Activated CD4-positive, alpha-beta T cell treated with anti-CD3 and anti-CD28 coated beads for 36 hours (primary cell): ENCODE results near the gene RAD21L1. TPM values are rescaled to one million over a fixed set of nuclear protein-coding genes. Genes with fewer than 3 reads are reported as not detected.

ENCODE experiments used
- ATAC-seq: fragments of 200-7000 bp; cut with Tn5 transposase; one replicate; pipeline ENCODE4 v1.10.0; 2021; ENCODE audit warnings: mild to moderate bottlenecking, moderate library complexity
- CTCF ChIA-PET: fragments of 350-600 bp; sonication (Branson Sonifier 250); formaldehyde crosslinking; loops from one replicate; lab custom pipeline; 2021; ENCODE audit warnings: antibody characterized with exemption; lab: Charles Lee
- POLR2A ChIA-PET: fragments of 350-600 bp; sonication (Branson Sonifier 250); formaldehyde crosslinking; loops from one replicate; lab custom pipeline; 2021; ENCODE audit warnings: antibody characterized with exemption, inconsistent platforms; lab: Charles Lee
- DNase-seq: peaks from one replicate; pipeline ENCODE4 v3.0.0-alpha.2; 2020
- H3K27ac Mint-ChIP-seq: one replicate; pipeline ENCODE4 v1.8.0; 2021; ENCODE audit warnings: mixed read lengths
- H3K27me3 Mint-ChIP-seq: one replicate; pipeline ENCODE4 v1.8.0; 2021; ENCODE audit warnings: mixed read lengths
- H3K36me3 Mint-ChIP-seq: one replicate; pipeline ENCODE4 v1.8.0; 2021; ENCODE audit warnings: low read depth, mixed read lengths
- H3K4me1 Mint-ChIP-seq: one replicate; pipeline ENCODE4 v1.8.0; 2021; ENCODE audit warnings: mixed read lengths
- H3K4me3 Mint-ChIP-seq: one replicate; pipeline ENCODE4 v1.8.0; 2021; ENCODE audit warnings: mild to moderate bottlenecking, moderate library complexity, mixed read lengths
- H3K9me3 Mint-ChIP-seq: one replicate; pipeline ENCODE4 v1.8.0; 2021; ENCODE audit warnings: low read depth, mixed read lengths
- intact Hi-C, 2 experiments: fragments of 100-400 bp; cut with DNase I in 1 of 2; cut with micrococcal nuclease in 1 of 2; formaldehyde crosslinking; loops; one replicate each; pipeline versions ENCODE4 v1.14.2 to v1.15.1; 2022 to 2024; cut with DNase I, micrococcal nuclease
- total RNA-seq, 2 experiments: library from RNA; stranded (reverse); gene quantifications; one replicate each; pipeline ENCODE4 v1.2.3, GENCODE V29; 2021

RAD21L1 gene
- total RNA-seq, 2 experiments from 2014 or later, result 0.32 TPM; not detected in 1

DNA sequence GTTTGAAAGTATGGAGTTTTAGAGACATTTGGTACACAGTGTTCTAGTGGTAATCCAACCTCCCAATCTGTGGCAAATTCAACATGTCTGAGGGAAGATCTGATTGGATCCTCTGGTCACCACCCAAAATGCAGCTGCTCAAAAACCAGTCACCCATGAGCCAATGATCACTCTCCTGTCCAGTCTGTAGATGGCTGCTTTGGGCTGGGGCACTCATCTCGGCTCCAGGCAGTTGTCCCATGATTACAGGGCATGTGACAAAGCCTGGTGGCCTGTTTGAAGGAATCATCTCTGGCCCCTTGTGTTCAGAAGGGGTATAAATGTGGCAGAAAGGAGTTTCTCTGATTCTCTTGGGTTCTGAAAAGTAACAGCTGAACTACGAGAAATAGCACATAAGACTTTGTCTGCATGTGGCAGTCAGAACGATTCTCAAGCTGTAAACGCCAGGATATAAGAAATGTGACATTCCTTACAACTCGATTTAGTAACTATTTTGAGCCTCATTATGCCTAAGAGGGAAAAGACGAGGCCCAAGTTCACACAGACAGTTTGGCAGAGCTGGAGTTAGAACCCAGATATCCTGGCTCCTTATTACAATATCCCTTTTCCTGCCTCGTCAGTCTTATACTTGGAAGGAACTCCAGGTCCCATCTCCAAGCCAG lies 26.5 kb upstream of the RAD21L1 start:
- H3K4me1 Mint-ChIP-seq, result peaks cover 3% of the 10 kb centered on the region
- intact Hi-C loops, result no loop called here
- H3K4me3 Mint-ChIP-seq, result no peak overlapping the region
- no peak for ATAC-seq
- no peaks in the 10 kb centered on the region for H3K9me3 Mint-ChIP-seq
- no peak for DNase-seq
- no peaks in the 10 kb centered on the region for H3K27me3 Mint-ChIP-seq
- H3K36me3 Mint-ChIP-seq, result no peaks in the 10 kb centered on the region
- CTCF ChIA-PET, result interaction anchor here (1.2 to 1.4 kb wide), 2 partner anchors 12 to 14 kb away, joined by 3 to 4 read pairs; no protein-coding TSS in a partner anchor
- POLR2A ChIA-PET, result interaction anchor here (0.6 kb wide), 1 partner anchor 49 kb away, joined by 3 read pairs; no protein-coding TSS in a partner anchor
- no peak overlapping the region for H3K27ac Mint-ChIP-seq

DNA sequence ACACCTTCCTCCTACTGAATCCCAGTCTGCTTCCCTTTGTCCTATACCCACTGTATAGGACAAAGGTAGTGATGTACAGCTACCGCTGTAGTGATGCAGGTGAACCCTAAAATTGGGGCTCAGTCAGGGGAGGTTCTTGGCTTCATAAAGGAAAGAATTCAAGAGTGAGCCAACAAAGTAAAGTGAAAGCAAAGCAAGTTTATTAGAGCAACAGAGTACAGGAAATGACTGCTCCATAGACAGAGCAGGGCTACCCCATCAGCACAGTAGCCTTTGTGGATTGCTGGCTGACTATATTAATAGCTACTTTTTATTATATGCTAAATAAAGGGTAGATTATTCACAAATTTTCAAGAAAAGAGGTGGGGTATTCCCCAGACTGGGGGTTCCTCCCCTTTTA lies 25.9 kb upstream of the RAD21L1 start:
- POLR2A ChIA-PET, result interaction anchor here (0.6 kb wide), 1 partner anchor 49 kb away, joined by 3 read pairs; no protein-coding TSS in a partner anchor

DNA sequence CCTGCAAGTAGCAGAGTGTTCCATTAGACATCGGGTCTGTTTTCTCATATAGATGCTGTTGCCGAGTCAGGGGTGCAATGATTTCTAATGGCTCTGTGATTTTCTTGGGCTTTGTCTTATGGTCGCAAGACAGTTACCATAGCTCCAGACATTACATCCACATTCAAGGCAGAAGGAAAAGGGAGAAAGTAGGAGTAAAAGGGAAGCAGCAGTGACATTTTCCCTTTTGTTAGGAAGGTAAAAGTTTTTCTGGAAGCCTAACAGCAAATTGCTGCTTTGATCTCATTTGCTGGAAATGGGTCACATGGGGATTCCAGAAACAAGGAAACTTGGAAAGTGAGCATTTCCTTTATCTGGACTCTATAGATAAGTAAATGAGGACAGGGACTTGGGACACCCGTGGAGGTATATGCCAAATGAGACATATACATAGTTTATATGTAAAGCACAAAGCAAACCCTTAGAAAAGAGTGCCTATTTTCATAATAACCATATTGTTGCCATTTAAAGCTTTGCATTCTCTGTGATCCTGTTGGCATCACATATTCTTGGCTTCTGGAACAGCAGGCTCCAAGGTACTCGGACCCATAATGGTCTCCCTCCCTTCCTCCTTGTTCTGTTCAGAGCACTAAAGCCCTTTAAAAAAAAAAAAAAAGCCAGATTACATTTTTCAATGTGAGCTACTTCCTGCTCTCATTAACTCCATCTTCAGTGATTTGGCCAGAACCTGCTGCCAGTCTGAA lies 22.9 kb upstream of the RAD21L1 start, which contains the start of gene C20orf202:
TSS of gene C20orf202 (plus strand) at position 693 of the 743 bp plus-strand sequence. CDS start 132 bp downstream, outside the sequence.
- DNase-seq, result no peak
- H3K9me3 Mint-ChIP-seq, result no peaks in the 10 kb centered on the region
- H3K27ac Mint-ChIP-seq, result no peak within 1 kb of the TSS
- no peak for ATAC-seq
- ChIA-PET CTCF (interaction anchor here (1.0 kb wide), 1 partner anchor 10 kb away, joined by 6 read pairs; no protein-coding TSS in a partner anchor), POLR2A (interaction anchor here (1.0 kb wide), 1 partner anchor 32 kb away, joined by 3 read pairs; no protein-coding TSS in a partner anchor)
- intact Hi-C loops, result no loop called here
- H3K4me3 Mint-ChIP-seq, result no peak within 1 kb of the TSS
- H3K27me3 Mint-ChIP-seq, result no peaks in the 10 kb centered on the region
- no peaks in the 10 kb centered on the region for H3K36me3 Mint-ChIP-seq
- peaks cover 3% of the 10 kb centered on the region for H3K4me1 Mint-ChIP-seq

More for the DNA sequence above, 25.9 kb upstream of the RAD21L1 start:
- Mint-ChIP-seq H3K36me3 (no peaks in the 10 kb centered on the region), H3K27me3 (no peaks in the 10 kb centered on the region), H3K4me3 (no peak overlapping the region), H3K4me1 (peaks cover 3% of the 10 kb centered on the region), H3K27ac (no peak overlapping the region), H3K9me3 (no peaks in the 10 kb centered on the region)
- intact Hi-C loops, result no loop called here
- CTCF ChIA-PET, result interaction anchor here (1.2 to 1.4 kb wide), 2 partner anchors 12 to 14 kb away, joined by 3 to 4 read pairs; no protein-coding TSS in a partner anchor
- ATAC-seq (no peak), DNase-seq (no peak)

DNA sequence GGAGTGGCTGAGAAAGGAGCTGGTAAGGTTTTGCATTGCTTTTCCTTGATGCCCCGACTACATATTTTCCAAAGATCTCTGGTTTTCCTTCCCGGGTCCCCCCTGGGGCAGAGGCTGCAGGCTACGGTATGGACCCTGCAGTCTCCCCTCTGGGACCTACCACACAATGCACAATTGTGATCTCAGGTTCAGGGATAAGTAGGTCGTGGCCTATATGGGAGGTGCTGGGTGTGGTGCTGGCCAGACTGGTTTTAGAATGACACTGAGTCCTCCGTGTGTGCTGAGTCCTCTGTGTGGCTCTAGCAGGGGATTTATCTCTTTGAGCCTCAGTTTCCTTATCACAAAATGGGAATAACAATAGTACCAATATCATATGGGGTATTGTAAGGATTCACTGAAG lies 22.2 kb upstream of the RAD21L1 start:
- H3K36me3 Mint-ChIP-seq, result no peaks in the 10 kb centered on the region
- ChIA-PET POLR2A (interaction anchor here (1.0 kb wide), 1 partner anchor 32 kb away, joined by 3 read pairs; no protein-coding TSS in a partner anchor), CTCF (interaction anchor here (1.0 kb wide), 1 partner anchor 9 kb away, joined by 6 read pairs; no protein-coding TSS in a partner anchor)
- H3K27me3 Mint-ChIP-seq, result no peaks in the 10 kb centered on the region
- no peak overlapping the region for H3K27ac Mint-ChIP-seq
- H3K4me1 Mint-ChIP-seq, result peaks cover 3% of the 10 kb centered on the region
- DNase-seq (no peak), ATAC-seq (no peak)
- intact Hi-C loops, result no loop called here
- H3K9me3 Mint-ChIP-seq, result no peaks in the 10 kb centered on the region
- no peak overlapping the region for H3K4me3 Mint-ChIP-seq

DNA sequence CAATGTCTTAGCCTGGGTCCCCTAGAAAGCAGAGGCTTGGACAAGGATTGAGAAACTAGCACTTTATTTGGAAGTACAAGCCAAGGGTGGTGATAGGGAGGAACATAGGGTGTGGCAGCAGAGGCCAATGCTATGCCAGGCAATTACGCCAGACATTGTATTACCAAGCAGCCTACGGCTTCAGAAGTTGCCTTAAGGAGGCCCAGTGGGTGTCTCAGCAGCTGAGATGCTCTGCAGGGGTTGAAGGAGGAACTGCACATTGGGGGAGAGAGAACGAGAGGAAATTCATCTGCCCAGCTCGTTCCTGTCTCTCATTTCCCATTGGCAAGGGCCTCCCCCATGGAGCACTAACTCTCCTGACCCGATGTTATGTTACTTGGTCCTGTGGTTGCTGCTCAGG lies 21.7 kb upstream of the RAD21L1 start:
- CTCF ChIA-PET, result no interaction called here
- ATAC-seq, result no peak
- DNase-seq, result no peak
- Mint-ChIP-seq H3K36me3 (no peaks in the 10 kb centered on the region), H3K4me1 (peaks cover 3% of the 10 kb centered on the region), H3K4me3 (no peak overlapping the region), H3K27me3 (no peaks in the 10 kb centered on the region), H3K27ac (no peak overlapping the region), H3K9me3 (no peaks in the 10 kb centered on the region)
- POLR2A ChIA-PET, result no interaction called here
- intact Hi-C loops, result no loop called here

DNA sequence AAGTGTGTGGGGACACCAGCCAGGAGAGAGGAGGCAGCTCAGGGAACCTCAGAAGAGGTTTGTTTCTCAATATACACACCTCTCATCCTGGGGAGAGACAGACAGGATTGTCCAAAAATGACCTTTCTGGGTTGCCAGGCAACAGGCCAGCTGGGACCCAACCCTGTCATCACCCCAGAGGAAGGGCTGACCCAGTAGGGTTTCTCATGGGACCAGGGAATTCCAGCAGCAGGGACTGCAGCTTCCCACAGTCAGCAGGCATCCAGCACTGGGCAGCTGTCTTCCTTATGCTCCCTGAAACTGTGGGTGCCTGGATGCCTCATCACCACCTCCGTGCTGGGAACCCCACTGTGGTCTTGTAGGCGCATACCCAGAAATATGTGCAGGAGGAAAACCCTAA lies 21.3 kb upstream of the RAD21L1 start:
- Mint-ChIP-seq H3K27me3 (no peaks in the 10 kb centered on the region), H3K4me3 (no peak overlapping the region), H3K9me3 (no peaks in the 10 kb centered on the region), H3K36me3 (no peaks in the 10 kb centered on the region), H3K27ac (no peak overlapping the region), H3K4me1 (peaks cover 3% of the 10 kb centered on the region)
- ATAC-seq (no peak), DNase-seq (no peak)
- intact Hi-C loops, result no loop called here
- POLR2A ChIA-PET, result no interaction called here
- CTCF ChIA-PET, result interaction anchor here (1.2 kb wide), 1 partner anchor 10 kb away, joined by 4 read pairs; no protein-coding TSS in a partner anchor

DNA sequence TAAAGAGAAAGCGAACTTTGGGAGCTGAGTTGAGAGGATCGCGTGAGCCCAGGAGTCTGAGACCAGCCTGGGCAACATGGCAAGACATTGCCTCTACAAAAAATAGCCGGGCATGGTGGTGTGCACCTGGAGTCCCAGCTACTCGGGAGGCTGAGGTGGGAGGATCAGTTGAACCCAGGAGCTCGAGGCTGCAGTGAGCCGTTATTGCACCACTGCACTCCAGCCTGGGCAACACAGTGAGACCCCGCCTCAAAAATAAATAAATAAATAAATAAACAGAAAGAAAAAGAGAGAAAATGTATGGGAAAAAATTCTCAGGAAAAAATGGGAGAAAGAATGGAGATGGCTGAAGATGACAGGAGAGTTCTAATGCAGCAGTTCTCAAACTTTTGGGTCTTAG lies 20.0 kb upstream of the RAD21L1 start:
- POLR2A ChIA-PET, result interaction anchor here (0.6 kb wide), 1 partner anchor 103 kb away, joined by 3 read pairs; no protein-coding TSS in a partner anchor
- CTCF ChIA-PET, result interaction anchor here (0.6 to 1.2 kb wide), 2 partner anchors 9 to 87 kb away, joined by 3 to 4 read pairs; no protein-coding TSS in a partner anchor
- no peak overlapping the region for H3K4me3 Mint-ChIP-seq
- no peaks in the 10 kb centered on the region for H3K36me3 Mint-ChIP-seq
- H3K27me3 Mint-ChIP-seq, result no peaks in the 10 kb centered on the region
- DNase-seq (no peak), ATAC-seq (no peak)
- no peaks in the 10 kb centered on the region for H3K9me3 Mint-ChIP-seq
- intact Hi-C loops, result no loop called here
- no peaks in the 10 kb centered on the region for H3K4me1 Mint-ChIP-seq
- H3K27ac Mint-ChIP-seq, result no peak overlapping the region

DNA sequence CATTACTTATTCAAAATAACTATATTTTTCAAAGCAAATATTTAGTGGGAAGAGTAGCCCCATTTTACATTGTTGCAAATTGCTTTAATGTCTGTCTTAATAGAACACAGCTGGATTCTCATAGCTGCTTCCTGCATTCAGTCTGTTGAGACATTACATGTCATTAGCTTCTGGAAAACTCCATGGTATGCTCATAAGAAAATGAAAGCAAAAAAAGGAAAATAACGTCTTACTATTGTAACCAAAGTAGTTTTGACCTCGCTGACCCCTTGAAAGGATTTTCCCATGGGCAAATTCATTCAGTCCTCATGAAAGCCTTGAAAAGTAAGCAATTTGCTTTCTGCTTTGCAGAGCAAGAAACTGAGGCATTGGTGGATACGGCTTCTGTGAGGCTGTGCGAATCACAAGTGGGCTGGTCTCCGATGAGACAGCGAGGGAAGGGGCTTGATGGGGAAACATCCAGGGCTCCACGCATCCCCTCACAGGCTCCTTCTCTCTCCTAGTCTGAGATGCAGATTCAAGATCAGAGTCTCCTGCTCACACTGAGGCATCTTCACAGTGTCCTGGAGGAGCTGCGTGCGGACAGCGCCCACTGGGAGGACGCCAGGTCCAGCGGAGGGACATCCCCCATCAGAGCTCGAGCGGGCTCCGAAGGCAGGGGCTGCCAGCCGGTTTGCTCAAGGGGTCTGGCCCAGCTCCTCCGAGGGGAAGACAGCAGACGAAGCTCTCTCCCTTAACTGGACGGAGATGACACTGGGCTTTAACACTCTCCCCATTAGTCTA lies 19.3 kb upstream of the RAD21L1 start:
- no peaks in the 10 kb centered on the region for H3K9me3 Mint-ChIP-seq
- no peaks in the 10 kb centered on the region for H3K36me3 Mint-ChIP-seq
- no peak overlapping the region for H3K27ac Mint-ChIP-seq
- peaks cover 1% of the 10 kb centered on the region for H3K27me3 Mint-ChIP-seq
- H3K4me1 Mint-ChIP-seq, result no peaks in the 10 kb centered on the region
- ChIA-PET POLR2A (no interaction called here), CTCF (no interaction called here)
- DNase-seq, result no peak
- no peak for ATAC-seq
- no peak overlapping the region for H3K4me3 Mint-ChIP-seq
- intact Hi-C loops, result no loop called here

DNA sequence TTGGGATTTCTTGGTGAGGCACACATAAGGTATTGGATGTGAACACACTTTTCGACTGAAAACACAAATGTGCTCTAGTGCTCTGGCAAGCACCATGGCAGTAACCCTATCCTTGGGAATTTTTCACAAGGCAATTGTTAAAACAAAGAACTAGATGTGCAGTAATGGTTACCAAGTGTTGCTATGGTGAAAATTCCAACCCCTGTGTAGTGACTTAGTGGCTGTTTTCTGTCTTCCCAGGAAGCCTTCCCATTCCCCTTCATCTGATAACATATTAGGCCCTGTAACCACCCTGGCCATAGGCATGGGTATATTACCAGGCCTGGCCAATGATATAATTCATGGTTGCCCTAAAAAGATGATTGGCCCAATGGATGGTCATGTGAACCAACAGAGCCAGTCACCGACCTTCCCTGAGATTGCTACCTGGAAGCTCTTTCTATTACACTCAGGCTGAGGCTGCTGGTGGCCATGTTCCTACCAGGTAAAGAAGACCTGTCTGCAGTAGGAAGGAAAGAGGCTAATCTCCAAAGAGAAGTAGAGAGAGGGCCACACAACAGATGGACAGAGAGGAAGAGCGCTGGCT lies 18.5 kb upstream of the RAD21L1 start:
- peaks cover 3% of the 10 kb centered on the region for H3K27me3 Mint-ChIP-seq
- H3K9me3 Mint-ChIP-seq, result no peaks in the 10 kb centered on the region
- POLR2A ChIA-PET, result no interaction called here
- ATAC-seq, result no peak
- no peaks in the 10 kb centered on the region for H3K36me3 Mint-ChIP-seq
- intact Hi-C loops, result no loop called here
- DNase-seq, result no peak
- H3K4me1 Mint-ChIP-seq, result no peaks in the 10 kb centered on the region
- H3K4me3 Mint-ChIP-seq, result no peak overlapping the region
- H3K27ac Mint-ChIP-seq, result no peak overlapping the region
- CTCF ChIA-PET, result interaction anchor here (0.7 kb wide), 1 partner anchor 389 kb away, joined by 3 read pairs; no protein-coding TSS in a partner anchor

DNA sequence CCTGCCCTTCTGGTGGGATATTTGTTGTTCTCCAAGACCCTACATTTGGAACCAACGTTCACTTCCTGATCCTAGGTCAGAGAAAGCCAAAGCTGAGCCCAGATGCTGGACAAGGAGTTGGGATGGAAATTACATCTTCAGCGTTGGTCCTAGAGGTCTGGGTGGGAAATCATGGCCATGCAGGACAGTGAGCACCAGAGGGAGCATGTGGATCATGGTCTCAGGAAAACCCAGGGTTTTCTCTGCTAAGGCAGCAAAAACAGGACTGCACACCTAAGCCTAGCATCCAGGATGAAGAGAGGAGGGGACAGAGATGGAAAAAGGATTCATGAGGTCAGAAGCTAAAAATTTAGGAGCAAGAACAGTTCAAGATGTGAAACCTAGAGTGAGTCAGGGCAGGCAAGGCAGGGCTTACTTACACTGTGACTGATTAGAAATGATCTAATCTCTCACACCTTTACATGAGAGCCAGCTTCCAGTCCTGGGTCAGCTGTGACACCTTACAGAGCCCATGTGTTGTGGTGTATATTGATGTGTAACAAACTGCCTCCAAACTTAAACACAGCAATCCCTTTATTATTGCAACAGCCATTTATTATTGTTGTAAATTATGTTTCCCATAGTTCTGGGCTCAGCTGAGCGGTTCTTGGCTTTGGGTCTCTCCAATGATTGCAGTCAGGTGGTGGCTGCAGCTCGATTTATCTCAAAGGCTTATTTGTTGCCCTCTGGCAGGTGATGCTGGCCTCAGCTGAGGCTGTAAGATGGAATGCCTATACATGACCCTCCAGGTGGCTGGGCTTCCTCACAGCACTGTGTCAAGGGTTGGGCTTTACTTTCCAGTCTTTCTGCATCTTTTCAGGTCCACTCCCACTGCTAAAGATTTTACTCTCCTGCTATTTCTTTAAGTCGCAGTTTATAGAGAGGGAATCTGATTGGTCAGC lies 16.1 kb upstream of the RAD21L1 start:
- H3K4me3 Mint-ChIP-seq, result no peak overlapping the region
- CTCF ChIA-PET, result interaction anchor here (0.8 to 1.6 kb wide), 4 partner anchors 18 to 391 kb away, joined by 3 to 4 read pairs (median 3); no protein-coding TSS in a partner anchor
- no peaks in the 10 kb centered on the region for H3K36me3 Mint-ChIP-seq
- intact Hi-C loops, result loop anchor here (1.0 to 5.0 kb wide), 4 partner anchors 20 to 392 kb away; partner anchors contain the start of gene FAM110A (in 1 of the 2)
- POLR2A ChIA-PET, result interaction anchor here (0.6 kb wide), 1 partner anchor 456 kb away, joined by 6 read pairs; no protein-coding TSS in a partner anchor
- peak; percentile 25 for DNase-seq
- peak; percentile 77 for ATAC-seq
- H3K9me3 Mint-ChIP-seq, result no peaks in the 10 kb centered on the region
- peaks cover 12% of the 10 kb centered on the region for H3K4me1 Mint-ChIP-seq
- peaks cover 3% of the 10 kb centered on the region for H3K27me3 Mint-ChIP-seq
- no peak overlapping the region for H3K27ac Mint-ChIP-seq
